ENCODE results near the gene SENP7.
"Not testable (repeated sequence)": the region's sequence is repeated elsewhere in the genome, so short reads cannot be mapped to it uniquely, and the experiment has no call there.

SENP7 gene

GRCh38 chr3:101438641-101439040, 74.4 kb downstream of the SENP7 start:
- DNase-seq = not testable (repeated sequence)

- no peak for DNase-seq
These were observed 79.4 kb downstream of the SENP7 start for GRCh38 chr3:101433652-101434051.

- DNase-seq = no peak
These were observed 88.8 kb downstream of the SENP7 start for GRCh38 chr3:101423984-101424888.

GRCh38 chr3:101418851-101419250, 94.2 kb downstream of the SENP7 start:
- DNase-seq = no peak

- DNase-seq = no peak
These were observed 98.9 kb downstream of the SENP7 start for GRCh38 chr3:101414121-101414520.

GRCh38 chr3:101413656-101414055, 99.4 kb downstream of the SENP7 start:
- DNase-seq = no peak

- no peak for DNase-seq
These were observed 121.5 kb downstream of the SENP7 start for GRCh38 chr3:101391413-101391950.

- DNase-seq = no peak
These were observed 124.3 kb downstream of the SENP7 start for GRCh38 chr3:101388706-101389105.

- no peak for DNase-seq
These were observed 125.7 kb downstream of the SENP7 start for GRCh38 chr3:101387351-101387750.

- no peak for DNase-seq
These were observed 128.6 kb downstream of the SENP7 start for GRCh38 chr3:101384426-101384825.

- DNase-seq = no peak
These were observed 129.4 kb downstream of the SENP7 start for GRCh38 chr3:101383656-101384055.

- DNase-seq = no peak
These were observed 129.8 kb downstream of the SENP7 start for GRCh38 chr3:101383156-101383575.

- DNase-seq = no peak
These were observed 131.2 kb downstream of the SENP7 start for GRCh38 chr3:101381809-101382208.

GRCh38 chr3:101379658-101380376, 133.2 kb downstream of the SENP7 start:
- no peak for DNase-seq

- DNase-seq = no peak
These were observed 135.2 kb downstream of the SENP7 start for GRCh38 chr3:101377796-101378195.

GRCh38 chr3:101377209-101377608, 135.8 kb downstream of the SENP7 start:
- DNase-seq = no peak

GRCh38 chr3:101375586-101375985, 137.4 kb downstream of the SENP7 start:
- no peak for DNase-seq

GRCh38 chr3:101362406-101362805, 150.6 kb downstream of the SENP7 start:
- DNase-seq = no peak

GRCh38 chr3:101351829-101352228, 161.2 kb downstream of the SENP7 start:
- DNase-seq = no peak

- DNase-seq = no peak
These were observed 172.4 kb downstream of the SENP7 start for GRCh38 chr3:101340591-101340990.

GRCh38 chr3:101333883-101334282, 179.1 kb downstream of the SENP7 start:
- no peak for DNase-seq

- no peak for DNase-seq
These were observed 183.9 kb downstream of the SENP7 start for GRCh38 chr3:101329016-101329673.
